GM21825 (cell line): ENCODE measurements around the gene PAPSS2.
A peak's percentile ranks its signal among the peaks of the same experiment; 100 is the strongest.
"Not testable (repeated sequence)": the region's sequence is repeated elsewhere in the genome, so short reads cannot be mapped to it uniquely, and the experiment has no call there.

Experiments used
- ATAC-seq: cut with Tn5 transposase; IDR thresholded peaks from one replicate; pipeline ENCODE4 v1.9.1; 2021; ENCODE audit warnings: mild to moderate bottlenecking, moderate library complexity; ENCODE audit not compliant: unreplicated experiment

PAPSS2 gene

DNA sequence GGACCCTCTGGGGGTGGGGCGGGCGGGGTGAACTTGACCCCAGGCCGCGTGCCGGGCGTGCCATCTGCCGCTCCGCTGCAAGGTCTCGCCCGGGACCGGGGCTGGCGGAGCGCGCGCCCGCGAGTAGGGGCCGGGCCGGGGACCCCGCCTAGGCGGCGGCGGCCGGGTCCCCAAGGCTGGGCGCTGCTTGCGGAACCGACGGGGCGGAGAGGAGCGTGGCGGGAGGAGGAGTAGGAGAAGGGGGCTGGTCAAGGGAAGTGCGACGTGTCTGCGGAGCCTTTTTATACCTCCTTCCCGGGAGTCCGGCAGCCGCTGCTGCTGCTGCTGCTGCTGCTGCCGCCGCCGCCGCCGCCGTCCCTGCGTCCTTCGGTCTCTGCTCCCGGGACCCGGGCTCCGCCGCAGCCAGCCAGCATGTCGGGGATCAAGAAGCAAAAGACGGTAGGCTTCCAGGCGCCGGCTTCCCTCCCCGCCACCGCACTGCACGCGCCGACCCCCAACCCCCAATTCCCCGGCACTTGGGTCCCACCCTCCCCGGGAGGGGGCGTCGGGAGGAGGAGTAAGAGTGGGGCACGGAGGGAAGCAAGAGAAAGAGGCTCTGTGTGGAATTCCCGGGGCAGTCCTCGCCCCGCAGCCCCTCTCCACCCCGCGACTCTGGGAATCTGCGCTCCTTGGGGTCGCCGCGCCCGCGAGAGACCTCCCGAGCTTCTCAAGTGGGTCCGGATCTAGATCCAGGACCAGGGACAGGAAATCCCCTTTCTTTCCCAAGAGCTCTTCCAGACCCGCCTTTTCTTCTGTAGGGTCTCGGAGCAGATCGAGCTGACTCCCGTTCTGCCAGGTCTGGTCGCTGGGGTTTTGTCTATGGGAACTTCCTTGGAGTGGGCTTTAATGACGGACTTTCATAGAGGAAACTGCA, at the start of gene PAPSS2:
PAPSS2 (plus strand) TSS at position 308 of the 913 bp plus-strand sequence; CDS start at position 412, 104 bp downstream.
- ATAC-seq, result no peak

GRCh38 chr10:87611341-87611740, 48.3 kb upstream of the PAPSS2 start:
- not testable (repeated sequence) for ATAC-seq

DNA sequence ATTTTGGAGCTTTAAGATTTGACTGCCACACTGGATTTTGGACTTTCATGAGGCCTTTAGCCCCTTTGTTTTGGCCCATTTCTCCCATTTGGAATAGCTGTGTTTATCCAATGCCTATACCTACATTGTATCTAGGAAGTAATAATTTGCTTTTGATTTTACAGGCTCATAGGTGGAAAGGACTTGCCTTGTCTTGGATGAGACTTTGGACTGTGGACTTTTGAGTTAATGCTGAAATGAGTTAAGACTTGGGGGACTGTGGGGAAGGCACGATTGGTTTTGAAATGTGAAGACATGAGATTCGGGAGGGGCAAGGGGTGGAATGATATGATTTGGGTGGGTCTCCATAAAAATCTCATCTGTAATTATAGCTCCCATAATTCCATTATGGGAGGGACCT, 47.6 kb upstream of the PAPSS2 start:
- no peak for ATAC-seq

- ATAC-seq, result no peak
These were observed 45.9 kb upstream of the PAPSS2 start for GRCh38 chr10:87613751-87614150.

DNA sequence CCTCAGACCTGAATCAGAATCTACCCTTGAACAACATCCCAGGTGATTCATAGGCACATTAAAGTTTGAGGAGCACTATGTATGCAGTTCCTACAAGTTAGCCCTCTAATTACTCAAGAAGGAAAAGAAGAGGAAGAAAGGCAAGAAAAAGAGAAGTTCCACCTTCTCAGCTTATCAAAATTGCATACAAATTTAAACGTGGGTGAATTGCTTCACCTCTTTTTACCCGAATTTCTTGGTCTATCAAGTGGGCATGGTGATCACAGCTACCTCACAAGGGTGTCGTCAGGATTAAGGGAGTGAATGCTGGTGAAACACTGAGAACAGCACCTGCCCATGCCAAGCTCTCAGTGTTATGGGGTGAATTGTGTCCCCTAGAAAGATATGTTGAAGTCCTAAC, 43.8 kb upstream of the PAPSS2 start:
- no peak for ATAC-seq

DNA sequence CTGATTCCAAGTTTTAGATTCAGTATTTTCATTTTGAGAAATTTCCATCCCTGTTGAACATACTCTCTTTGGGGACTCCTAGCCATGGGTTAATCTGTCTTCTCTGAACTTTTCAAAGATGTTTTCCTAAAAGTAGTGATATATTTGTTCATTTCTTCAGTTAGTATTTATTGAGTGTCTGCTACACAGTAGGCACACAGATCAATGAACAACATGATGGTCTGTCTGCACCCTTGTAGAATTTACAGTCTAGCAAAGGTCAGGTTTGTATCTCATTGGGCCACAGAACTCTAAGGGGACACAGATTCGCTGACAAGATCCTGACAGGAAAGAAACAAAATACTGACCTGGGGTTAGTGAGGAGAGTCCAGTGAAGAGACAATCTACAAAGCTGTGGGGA, 42.2 kb upstream of the PAPSS2 start:
- ATAC-seq, result no peak

DNA sequence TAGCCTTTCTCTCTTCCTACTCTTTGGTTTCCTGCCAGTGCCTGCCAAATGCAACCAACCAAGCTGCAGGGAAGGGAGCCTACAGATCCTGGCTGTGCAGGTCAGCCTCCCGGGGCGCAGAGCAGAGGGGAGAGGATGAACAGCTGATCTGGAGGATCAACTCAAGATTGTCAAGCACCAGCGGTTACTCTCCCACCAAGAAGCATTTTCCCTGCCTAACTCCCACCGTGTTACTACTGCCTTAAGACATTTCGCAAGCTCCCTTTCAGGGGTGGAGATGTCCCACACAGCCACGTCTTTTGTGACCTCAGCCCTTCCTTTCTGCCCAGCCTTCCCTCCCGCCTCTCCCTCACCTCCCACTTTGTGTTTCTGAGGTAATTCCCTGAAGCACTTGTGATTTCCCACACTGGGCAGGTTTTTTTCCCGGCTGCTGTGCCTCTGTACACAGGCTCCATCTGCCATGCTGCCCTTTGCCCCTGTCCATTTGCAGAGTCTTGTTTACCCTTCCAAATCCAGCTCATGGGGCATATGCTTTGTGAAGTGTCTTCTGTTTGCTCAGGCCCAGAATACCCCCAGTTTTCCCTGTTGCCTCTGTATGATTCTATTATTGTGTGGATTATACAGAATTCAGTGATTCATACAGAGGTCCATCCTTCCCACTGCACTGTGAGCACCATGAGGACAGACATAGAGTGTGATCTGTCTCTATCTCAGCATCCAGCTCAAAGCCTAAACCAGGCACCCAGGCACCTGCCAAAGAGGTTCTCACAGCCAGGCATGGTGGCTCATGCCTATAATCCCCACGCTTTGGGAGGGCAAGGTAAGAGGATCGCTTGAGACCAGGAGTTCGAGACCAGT, 40.9 kb upstream of the PAPSS2 start:
- no peak for ATAC-seq

DNA sequence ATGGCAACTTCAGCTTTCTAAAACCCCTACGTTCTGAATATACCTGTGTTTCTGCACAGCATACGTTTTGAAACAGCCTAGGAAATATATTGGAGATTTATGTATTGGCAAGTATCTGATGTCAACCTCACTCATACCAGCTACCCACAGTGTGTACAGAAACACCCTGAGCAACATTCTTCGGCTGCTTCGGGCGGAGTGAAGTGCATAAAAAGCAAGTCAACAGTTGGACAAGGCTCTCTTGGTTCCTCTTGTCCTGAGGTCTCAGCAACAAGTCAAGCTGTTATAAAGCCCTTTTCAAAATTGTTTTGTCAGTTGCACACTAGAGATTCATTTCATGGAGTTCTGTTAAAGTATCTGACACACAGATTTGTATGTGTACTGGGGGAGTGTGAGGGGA, 40.0 kb upstream of the PAPSS2 start:
- no peak for ATAC-seq

DNA sequence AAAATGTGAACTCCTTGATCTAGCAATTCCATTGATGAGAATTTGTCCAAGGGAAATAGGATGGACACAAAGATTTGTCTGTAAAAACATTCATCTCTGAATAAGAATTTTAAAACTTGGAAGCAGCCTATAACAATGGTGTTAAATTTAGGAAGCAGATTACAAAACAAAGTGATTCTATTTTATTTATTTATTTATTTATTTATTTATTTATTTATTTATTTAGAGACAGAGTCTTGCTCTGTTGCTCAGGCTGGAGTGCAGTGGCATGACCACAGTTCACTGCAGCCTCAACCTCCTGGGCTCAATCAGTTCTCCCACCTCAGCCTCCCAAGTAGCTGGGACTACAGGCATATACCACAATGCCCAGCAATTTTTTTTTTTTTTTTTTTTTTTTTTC, 38.2 kb upstream of the PAPSS2 start:
- not testable (repeated sequence) for ATAC-seq

- ATAC-seq, result no peak
These were observed 37.2 kb upstream of the PAPSS2 start for GRCh38 chr10:87622314-87623004.

- ATAC-seq, result no peak
These were observed 36.5 kb upstream of the PAPSS2 start for GRCh38 chr10:87623191-87623590.

DNA sequence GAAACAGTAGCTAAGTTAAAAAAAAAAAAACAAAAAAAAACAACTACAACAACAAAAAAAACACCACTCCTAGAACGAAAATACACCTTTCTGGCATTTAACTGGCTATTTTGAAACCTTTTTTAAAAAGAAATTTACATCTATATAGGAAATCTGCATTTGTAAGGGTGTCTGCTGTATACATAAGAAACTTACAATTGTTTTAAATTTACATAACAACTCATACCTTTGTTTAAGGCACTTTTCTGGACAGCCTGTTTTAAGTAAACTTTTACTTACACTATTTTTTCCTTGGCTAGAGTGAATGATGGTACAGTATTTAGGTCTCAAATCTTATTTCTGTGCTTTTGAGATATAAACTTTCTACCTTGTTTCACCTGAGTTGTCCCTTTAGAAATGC, 34.0 kb upstream of the PAPSS2 start:
- no peak for ATAC-seq

- ATAC-seq, result no peak
These were observed 33.2 kb upstream of the PAPSS2 start for GRCh38 chr10:87626422-87626892.

GRCh38 chr10:87630171-87630570, 29.5 kb upstream of the PAPSS2 start:
- no peak for ATAC-seq

- no peak for ATAC-seq
These were observed 27.2 kb upstream of the PAPSS2 start for GRCh38 chr10:87632454-87632853.

DNA sequence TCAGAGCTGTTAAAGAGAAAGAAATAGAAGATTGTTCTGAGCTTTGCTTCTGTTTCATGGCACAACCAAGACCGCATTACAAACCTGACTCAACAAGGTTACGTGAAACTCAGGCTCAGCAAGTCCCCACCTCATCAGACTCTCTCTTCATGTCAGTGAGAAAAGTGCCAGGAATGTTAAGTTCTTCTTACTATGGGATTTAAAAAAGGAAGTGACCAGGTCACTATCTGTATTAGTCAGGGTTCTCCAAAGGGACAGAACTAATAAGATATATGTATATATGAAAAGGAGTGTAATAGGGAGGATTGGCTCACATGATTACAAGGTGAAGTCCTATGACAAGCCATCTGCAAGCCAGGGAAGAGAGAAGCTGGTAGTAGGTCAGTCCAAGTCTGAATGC, 25.4 kb upstream of the PAPSS2 start:
- ATAC-seq, result no peak

DNA sequence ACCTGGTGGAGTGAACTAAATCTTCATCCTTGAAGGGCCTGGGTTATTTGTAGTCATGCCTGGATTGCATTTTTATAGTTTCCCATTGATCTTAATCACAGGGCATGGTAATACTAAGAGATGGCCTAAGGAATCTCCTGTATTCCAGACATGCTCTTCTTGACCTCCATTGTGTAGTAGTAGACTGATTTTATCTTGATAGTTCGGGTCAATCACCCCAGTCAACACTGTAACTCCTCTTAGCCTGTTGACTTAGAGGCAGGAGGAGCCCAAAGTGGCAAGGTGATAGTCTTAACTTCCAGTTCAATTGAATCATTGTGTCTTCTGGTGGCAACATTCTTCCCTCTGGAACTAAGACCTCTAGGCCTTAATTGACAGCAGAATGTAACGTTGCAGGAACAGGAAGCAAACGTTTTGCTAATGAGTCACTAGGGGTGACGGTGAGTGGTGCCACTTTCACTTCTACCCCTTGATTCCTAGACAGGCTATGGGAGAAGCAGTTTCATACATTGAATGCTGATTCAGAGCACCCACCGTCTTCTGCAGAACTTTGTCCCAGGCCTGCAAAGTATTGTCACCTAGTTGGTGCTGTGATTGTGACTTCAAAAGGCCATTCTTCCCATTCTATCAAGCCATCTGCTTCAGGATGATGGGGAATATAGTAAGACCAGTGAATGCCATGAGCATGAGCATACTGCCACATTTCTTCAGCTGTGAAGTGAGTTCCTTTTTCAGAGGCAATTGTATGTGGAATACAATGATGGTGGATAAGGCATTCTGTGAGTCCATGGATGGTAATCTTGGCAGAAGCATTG, 24.0 kb upstream of the PAPSS2 start:
- ATAC-seq, result peak; percentile 92

- ATAC-seq, result no peak
These were observed 23.3 kb upstream of the PAPSS2 start for GRCh38 chr10:87636313-87636915.

DNA sequence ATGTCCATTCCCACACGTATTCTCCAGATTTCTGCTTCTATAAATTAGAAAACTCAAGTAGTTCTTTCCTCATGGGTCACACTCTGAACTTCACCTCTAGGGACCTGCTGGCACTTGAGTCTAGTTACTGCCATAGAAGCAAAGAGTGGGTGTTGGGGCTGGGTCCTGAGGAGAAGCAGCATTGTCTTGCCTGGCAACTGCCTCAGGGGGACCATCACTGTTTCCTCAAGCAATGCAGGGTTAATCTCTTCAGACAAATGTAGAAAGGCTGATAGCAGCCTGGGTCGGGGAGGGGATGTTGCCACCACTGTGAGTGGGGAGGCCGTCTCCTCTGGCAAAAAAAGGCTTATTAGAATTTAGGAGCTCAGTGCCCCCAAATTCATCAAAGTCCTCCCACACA, 20.2 kb upstream of the PAPSS2 start:
- no peak for ATAC-seq

GRCh38 chr10:87640043-87640442, 19.6 kb upstream of the PAPSS2 start:
- ATAC-seq, result no peak
